Subcutaneous adipose tissue (tissue), 4 donors: Measurements from ENCODE around the gene RPL37. TPM values are rescaled to one million over a fixed set of nuclear protein-coding genes. Genes with fewer than 3 reads are reported as not detected.

Source experiments
- CTCF ChIP-seq: fragments of 450-650 bp; IDR thresholded peaks from one replicate; pipeline ENCODE4 v1.5.1; 2016; ENCODE audit warnings: low read depth, mild to moderate bottlenecking, control low read depth, antibody characterized with exemption, moderate library complexity
- total RNA-seq, 4 donors: library from RNA; depleted of rRNA; stranded (reverse); fragments of >200 nt; gene quantifications; one replicate each; pipeline ENCODE4 v1.1.0, GENCODE V29; 2016

The RPL37 gene
- total RNA-seq, 4 donors from 2014 or later, result 70.5 to 243 (median 152) TPM

- TF ChIP-seq CTCF, result no peak
Measured at GRCh38 chr5:40823459-40823858, 11.6 kb downstream of the RPL37 start.

- no peak for TF ChIP-seq CTCF
Measured at GRCh38 chr5:40813698-40814281, 21.2 kb downstream of the RPL37 start.

DNA sequence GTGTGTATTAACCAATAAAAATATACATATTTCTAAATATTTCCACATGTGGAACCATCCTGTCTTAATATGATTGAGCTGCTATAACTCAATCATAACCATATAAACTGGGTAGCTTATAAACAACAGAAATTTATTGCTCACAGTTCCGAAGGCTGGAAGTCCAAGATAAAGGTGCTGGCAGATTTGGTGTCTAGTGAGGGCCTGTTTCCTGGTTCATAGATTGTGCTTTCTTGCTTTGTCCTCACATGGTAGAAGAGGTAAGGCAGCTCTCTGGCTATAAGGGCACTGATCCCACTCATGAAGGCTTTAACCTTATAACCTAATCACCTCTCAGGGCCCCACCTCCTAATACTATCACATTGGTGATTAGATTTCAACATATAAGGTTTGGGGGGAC, 22.9 kb downstream of the RPL37 start:
- TF ChIP-seq CTCF, result no peak

GRCh38 chr5:40801771-40802562, 33.1 kb downstream of the RPL37 start:
- no peak for TF ChIP-seq CTCF

DNA sequence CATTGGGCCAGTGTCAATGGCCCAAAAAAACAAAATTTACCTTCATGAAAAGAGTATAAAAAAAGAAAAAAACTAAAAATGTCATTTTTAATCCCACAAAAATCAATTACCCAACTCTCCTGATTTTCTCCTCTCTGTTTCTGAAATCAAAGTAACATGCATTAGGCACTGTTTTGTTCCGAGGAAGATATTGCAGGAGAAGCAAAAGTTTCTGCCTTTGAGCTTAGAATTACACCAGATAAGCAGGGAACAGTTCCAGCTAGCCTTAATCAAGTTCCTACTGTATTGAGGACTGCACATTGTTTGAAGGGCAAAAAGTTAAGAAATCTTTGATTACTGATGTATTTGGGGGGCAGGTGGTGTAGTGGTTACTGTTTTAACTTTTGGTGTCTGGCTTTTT, 35.8 kb downstream of the RPL37 start:
- no peak for TF ChIP-seq CTCF

DNA sequence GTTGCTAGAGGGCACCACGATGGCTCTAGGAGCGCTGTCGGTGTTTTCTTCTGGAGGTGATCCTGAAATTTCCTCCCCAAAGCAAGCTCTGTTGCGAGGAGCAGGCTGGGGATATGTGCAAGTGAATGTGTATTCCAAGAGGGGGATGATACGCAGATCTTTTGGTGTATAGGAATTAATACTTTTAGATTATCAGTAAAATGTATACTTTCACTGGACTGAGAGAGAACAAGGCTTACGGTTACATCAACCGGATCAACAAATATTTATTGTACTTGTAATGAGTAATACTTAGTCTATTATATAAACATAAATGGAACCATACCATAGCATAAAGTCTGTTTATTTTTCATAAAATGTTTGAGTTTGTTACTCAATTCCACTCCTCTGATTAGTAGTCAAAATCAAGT, 36.2 kb downstream of the RPL37 start:
- TF ChIP-seq CTCF, result no peak

DNA sequence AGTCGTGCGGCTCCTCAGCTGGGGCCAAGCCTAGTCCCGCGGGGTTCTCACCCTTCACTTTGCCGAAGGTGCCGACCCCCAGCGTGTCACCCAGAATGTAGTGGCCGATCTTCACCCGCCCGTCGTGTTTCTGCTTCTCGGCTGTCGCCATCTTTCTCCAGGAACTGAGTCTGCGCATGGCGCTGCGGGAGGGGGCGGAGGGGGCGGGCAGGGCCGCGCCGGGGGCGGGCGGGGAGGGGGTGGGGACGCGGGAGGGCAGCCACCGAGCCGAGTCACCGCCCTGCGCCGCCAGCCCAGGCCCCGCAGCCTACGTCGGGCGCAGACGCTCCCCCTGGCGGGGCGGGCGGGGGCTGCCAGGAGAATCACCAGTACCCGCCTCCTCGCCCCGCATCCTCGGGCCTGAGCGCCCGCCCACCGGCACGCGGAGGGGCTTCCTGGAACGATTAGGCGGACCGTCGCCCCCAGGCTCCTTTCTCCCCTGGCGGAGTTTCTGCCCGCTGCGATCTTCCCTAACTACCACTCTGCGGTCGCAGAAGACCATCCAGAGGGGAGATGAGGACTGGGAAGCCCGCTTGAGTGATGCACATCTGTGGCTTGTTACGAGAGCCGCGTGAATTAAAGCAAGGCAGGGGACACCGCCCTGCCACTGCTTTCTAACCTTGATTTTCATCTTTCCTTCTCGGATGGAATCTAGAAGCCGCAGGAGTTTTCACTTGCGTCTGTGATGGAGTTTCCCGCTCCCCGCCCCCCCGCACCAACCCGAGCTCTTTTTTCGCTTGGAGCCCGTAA, 36.8 kb downstream of the RPL37 start, which contains the start of gene PRKAA1:
TSS of gene PRKAA1 (minus strand) at position 363 of the 789 bp plus-strand sequence. CDS start at position 178, 185 bp downstream.
- no peak for TF ChIP-seq CTCF
